Measurements from ENCODE around the gene ATXN10. TPM values are rescaled to one million over a fixed set of nuclear protein-coding genes. Genes with fewer than 3 reads are reported as not detected.

Gene ATXN10
- total and polyA plus RNA-seq, 2 of the 8 experiments (the other 6 are each of a cell fraction or from before 2014, with no cell fraction given): 134 to 210 TPM

DNA sequence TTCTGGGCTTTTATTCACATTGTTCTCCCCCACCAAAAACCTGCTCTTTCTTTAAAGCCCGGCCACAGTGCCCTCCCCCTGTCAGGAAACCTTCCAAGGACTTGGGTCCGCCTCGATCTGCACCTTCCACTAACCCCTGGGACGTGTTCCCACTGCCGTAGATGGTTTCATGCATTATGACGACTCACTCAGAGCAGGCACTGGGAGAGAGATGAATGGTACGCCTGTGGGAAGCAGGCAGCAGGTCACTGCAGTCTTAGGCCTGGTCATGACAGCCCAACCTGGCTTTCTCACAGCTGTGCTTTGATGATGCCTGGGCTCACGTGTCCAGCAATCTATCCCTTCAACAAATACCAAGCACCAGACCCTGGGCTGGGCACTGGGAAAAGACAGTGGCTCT, 189.6 kb downstream of the ATXN10 start:
- Histone ChIP-seq H3K4me2 (ENCODE audit: insufficient read depth in 1 of 2, low read depth in 2 of 2, low read length in 2 of 2) (no peak overlapping the region), H3K23ac (ENCODE audit: insufficient read length) (no peak overlapping the region), H3K4me1 (replicated peaks in 1 of 4; ENCODE audit: control insufficient read depth in 3 of 4, insufficient read depth in 4 of 4, low read length in 3 of 4) (peaks cover 0 to under 1% (median 0%) of the 10 kb centered on the region in 4 experiments; a peak in 2 of 7 replicates), H3K27ac (ENCODE audit: low read depth, low read length) (no peak overlapping the region), H4K91ac (replicated peaks; ENCODE audit: insufficient read length, low read length) (no peak overlapping the region), H3K79me1 (ENCODE audit: low read depth, low read length) (no peaks in the 10 kb centered on the region; the same call in 1 of the 2 replicates), H3K4ac (replicated peaks; ENCODE audit: insufficient read length, low read depth, low read length) (no peak overlapping the region), H2AK5ac (ENCODE audit: low read depth, low read length) (no peak overlapping the region; the same call in 1 of the 2 replicates), H3K23me2 (ENCODE audit: low read depth, low read length) (no peaks in the 10 kb centered on the region; the same call in 1 of the 2 replicates), H3K79me2 (ENCODE audit: control insufficient read depth in 1 of 2, insufficient read depth in 2 of 2, low read length in 2 of 2) (no peaks in the 10 kb centered on the region), H2BK12ac (ENCODE audit: low read depth, low read length) (no peak overlapping the region), H2AFZ (ENCODE audit: low read length) (no peak overlapping the region), H2BK20ac (ENCODE audit: low read length) (no peak overlapping the region), H2BK15ac (ENCODE audit: low read length) (no peak overlapping the region), H4K8ac (ENCODE audit: extremely low read depth, insufficient read depth, low read length) (no peak overlapping the region), H3K36me3 (ENCODE audit: control insufficient read depth in 2 of 4, insufficient read depth in 4 of 4, low read length in 3 of 4) (no peaks in the 10 kb centered on the region; a peak in 2 of 8 replicates), H2BK120ac (replicated peaks; ENCODE audit: low read depth, low read length) (no peak overlapping the region), H3K27me3 (replicated peaks in 1 of 4; ENCODE audit: control insufficient read depth in 3 of 4, extremely low read depth in 1 of 4, insufficient read depth in 3 of 4, low read length in 3 of 4) (peaks cover 3 to 19% (median 15%) of the 10 kb centered on the region in 4 experiments), H2BK5ac (ENCODE audit: low read depth, low read length) (no peak overlapping the region), H3K18ac (ENCODE audit: extremely low read depth, low read length) (no peak overlapping the region), H3K14ac (ENCODE audit: insufficient read length) (no peak overlapping the region), H4K5ac (ENCODE audit: insufficient read length, low read depth, low read length) (no peak overlapping the region), H3K9me3 (ENCODE audit: insufficient read depth in 2 of 2, low read depth in 1 of 2, low read length in 1 of 2) (no peaks in the 10 kb centered on the region; a peak in 1 of 4 replicates), H3K56ac (replicated peaks; ENCODE audit: insufficient read length, low read depth, low read length) (no peak overlapping the region), H4K20me1 (replicated peaks in 1 of 2; ENCODE audit: control insufficient read depth in 1 of 2, insufficient read depth in 2 of 2, low read length in 2 of 2) (peaks cover 5 to 10% of the 10 kb centered on the region in 2 experiments), H3K9ac (replicated peaks in 1 of 4; ENCODE audit: extremely low read depth in 1 of 4, low read depth in 3 of 4, low read length in 3 of 4) (no peak overlapping the region), H3K4me3 (ENCODE audit: extremely low read depth in 1 of 4, insufficient read depth in 2 of 4, low read depth in 3 of 4, low read length in 4 of 4) (no peak overlapping the region)
- no peak for FAIRE-seq
- DNase-seq (ENCODE audit: low read depth in 1 of 2, low spot score in 2 of 2): no peak
- POLR2A ChIA-PET (ENCODE audit: partially characterized antibody): no interaction called here
- 90% methylated on average over 8 of the region's 8 CpGs; no CpG with 5 or more reads in 1 of the 2 experiments for WGBS, 2 experiments (ENCODE audit: extremely low coverage in 1 of 2, insufficient coverage in 1 of 2, insufficient read length in 1 of 2, insufficient replicate concordance in 2 of 2, low coverage in 1 of 2, low lambda C conversion rate in 2 of 2, missing lambda C conversion rate in 1 of 2)
- TF ChIP-seq TAF1 (IDR thresholded peaks at IDR 0.05; ENCODE audit: low read depth, low read length) (no peak), SAP30 (IDR thresholded peaks at IDR 0.05; ENCODE audit: insufficient read depth, insufficient replicate concordance, low read length) (no peak), EZH2 (IDR thresholded peaks at IDR 0.05; ENCODE audit: low read depth, low read length, severe bottlenecking) (no peak), MAFK (IDR thresholded peaks at IDR 0.05; ENCODE audit: low read depth, low read length) (no peak), SP2 (IDR thresholded peaks at IDR 0.05; ENCODE audit: low read length) (no peak), TBP (IDR thresholded peaks at IDR 0.05; ENCODE audit: low read depth, low read length) (no peak), TAF7 (optimal IDR thresholded peaks at IDR 0.05; ENCODE audit: borderline replicate concordance, low read depth, low read length) (no peak)
- CTCF ChIA-PET (ENCODE audit: partially characterized antibody): interaction anchor here (1.3 to 7.9 kb wide), 3 partner anchors 15 to 30 kb away, joined by 4 to 78 read pairs (median 5); no protein-coding TSS in a partner anchor

Data from H1 (cell line).